ENCODE results near the gene CLCF1. TPM values are rescaled to one million over a fixed set of nuclear protein-coding genes. Genes with fewer than 3 reads are reported as not detected.

Gene CLCF1
- total and polyA plus RNA-seq, 10 of the 15 experiments (the other 5 are each of a cell fraction or from before 2014, with no cell fraction given) = 0.16 to 2.1 (median 0.63) TPM; not detected in 1

DNA sequence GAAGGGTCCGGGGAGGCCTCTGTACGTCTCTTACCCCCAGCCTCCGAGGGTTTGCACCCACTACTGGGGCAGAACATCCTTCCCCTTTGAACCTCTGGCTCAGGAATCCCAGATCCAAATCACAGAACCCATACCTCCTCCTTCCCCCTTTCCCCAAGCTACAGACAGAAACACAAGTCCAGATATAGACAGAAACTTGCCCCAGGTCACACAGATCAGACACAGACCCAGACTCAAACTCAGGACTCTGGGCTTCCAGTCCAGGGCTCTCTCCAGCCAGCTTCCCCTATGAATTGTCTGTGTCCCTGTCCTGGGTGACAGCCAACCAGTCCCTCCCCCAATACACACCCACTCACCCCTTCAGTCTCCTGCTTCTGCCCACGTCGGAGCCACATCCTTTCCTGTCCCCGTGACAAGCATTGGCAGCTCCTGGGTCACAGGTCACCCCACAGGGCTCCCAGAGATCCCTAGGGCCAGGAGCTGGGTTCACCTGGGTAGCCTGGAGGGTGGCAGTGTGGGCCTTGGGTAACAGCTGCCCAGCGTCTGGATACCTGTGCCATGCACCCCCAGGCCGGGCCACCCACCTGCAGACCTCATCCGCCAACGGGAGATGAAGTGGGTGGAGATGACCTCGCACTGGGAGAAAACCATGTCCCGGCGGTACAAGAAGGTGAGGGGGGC lies 31.3 kb upstream of the CLCF1 start (continued):
- TF ChIP-seq, protein P1, sequence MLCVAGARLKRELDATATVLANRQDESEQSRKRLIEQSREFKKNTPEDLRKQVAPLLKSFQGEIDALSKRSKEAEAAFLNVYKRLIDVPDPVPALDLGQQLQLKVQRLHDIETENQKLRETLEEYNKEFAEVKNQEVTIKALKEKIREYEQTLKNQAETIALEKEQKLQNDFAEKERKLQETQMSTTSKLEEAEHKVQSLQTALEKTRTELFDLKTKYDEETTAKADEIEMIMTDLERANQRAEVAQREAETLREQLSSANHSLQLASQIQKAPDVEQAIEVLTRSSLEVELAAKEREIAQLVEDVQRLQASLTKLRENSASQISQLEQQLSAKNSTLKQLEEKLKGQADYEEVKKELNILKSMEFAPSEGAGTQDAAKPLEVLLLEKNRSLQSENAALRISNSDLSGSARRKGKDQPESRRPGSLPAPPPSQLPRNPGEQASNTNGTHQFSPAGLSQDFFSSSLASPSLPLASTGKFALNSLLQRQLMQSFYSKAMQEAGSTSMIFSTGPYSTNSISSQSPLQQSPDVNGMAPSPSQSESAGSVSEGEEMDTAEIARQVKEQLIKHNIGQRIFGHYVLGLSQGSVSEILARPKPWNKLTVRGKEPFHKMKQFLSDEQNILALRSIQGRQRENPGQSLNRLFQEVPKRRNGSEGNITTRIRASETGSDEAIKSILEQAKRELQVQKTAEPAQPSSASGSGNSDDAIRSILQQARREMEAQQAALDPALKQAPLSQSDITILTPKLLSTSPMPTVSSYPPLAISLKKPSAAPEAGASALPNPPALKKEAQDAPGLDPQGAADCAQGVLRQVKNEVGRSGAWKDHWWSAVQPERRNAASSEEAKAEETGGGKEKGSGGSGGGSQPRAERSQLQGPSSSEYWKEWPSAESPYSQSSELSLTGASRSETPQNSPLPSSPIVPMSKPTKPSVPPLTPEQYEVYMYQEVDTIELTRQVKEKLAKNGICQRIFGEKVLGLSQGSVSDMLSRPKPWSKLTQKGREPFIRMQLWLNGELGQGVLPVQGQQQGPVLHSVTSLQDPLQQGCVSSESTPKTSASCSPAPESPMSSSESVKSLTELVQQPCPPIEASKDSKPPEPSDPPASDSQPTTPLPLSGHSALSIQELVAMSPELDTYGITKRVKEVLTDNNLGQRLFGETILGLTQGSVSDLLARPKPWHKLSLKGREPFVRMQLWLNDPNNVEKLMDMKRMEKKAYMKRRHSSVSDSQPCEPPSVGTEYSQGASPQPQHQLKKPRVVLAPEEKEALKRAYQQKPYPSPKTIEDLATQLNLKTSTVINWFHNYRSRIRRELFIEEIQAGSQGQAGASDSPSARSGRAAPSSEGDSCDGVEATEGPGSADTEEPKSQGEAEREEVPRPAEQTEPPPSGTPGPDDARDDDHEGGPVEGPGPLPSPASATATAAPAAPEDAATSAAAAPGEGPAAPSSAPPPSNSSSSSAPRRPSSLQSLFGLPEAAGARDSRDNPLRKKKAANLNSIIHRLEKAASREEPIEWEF (IDR thresholded peaks at IDR 0.05; ENCODE audit: insufficient replicate concordance, low read depth, low read length) = no peak
- no peak for TF ChIP-seq RCOR1 (conservative IDR thresholded peaks at IDR 0.05; ENCODE audit: low read depth, low read length)
- no peak for TF ChIP-seq CHD4 (IDR thresholded peaks at IDR 0.05)
- no peak for TF ChIP-seq POLR2AphosphoS2 (IDR thresholded peaks at IDR 0.05; ENCODE audit: low read depth, low read length)
- TF ChIP-seq BCL11A (IDR thresholded peaks at IDR 0.05; ENCODE audit: low read depth, low read length) = no peak
- no peak for TF ChIP-seq SP1 (IDR thresholded peaks at IDR 0.05; ENCODE audit: low read depth, low read length)
- TF ChIP-seq JUNB (IDR thresholded peaks at IDR 0.05) = no peak
- no peak for TF ChIP-seq MYC (IDR thresholded peaks at IDR 0.05; ENCODE audit: insufficient read depth, insufficient read length, insufficient replicate concordance, low read length, severe bottlenecking)
- no peak for TF ChIP-seq ZZZ3 (IDR thresholded peaks at IDR 0.05; ENCODE audit: control insufficient read depth, insufficient read length, low read depth)
- TF ChIP-seq IRF4 (IDR thresholded peaks at IDR 0.05; ENCODE audit: low read depth, low read length) = no peak
- TF ChIP-seq, protein P2, sequence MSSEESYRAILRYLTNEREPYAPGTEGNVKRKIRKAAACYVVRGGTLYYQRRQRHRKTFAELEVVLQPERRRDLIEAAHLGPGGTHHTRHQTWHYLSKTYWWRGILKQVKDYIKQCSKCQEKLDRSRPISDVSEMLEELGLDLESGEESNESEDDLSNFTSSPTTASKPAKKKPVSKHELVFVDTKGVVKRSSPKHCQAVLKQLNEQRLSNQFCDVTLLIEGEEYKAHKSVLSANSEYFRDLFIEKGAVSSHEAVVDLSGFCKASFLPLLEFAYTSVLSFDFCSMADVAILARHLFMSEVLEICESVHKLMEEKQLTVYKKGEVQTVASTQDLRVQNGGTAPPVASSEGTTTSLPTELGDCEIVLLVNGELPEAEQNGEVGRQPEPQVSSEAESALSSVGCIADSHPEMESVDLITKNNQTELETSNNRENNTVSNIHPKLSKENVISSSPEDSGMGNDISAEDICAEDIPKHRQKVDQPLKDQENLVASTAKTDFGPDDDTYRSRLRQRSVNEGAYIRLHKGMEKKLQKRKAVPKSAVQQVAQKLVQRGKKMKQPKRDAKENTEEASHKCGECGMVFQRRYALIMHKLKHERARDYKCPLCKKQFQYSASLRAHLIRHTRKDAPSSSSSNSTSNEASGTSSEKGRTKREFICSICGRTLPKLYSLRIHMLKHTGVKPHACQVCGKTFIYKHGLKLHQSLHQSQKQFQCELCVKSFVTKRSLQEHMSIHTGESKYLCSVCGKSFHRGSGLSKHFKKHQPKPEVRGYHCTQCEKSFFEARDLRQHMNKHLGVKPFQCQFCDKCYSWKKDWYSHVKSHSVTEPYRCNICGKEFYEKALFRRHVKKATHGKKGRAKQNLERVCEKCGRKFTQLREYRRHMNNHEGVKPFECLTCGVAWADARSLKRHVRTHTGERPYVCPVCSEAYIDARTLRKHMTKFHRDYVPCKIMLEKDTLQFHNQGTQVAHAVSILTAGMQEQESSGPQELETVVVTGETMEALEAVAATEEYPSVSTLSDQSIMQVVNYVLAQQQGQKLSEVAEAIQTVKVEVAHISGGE (CRISPR knock-in tag; IDR thresholded peaks at IDR 0.05) = no peak
- TF ChIP-seq ZNF274 (IDR thresholded peaks at IDR 0.05; ENCODE audit: insufficient read depth, insufficient read length) = no peak
- TF ChIP-seq HDGF (IDR thresholded peaks at IDR 0.05) = 0 out of 2 replicates have a peak, but pooled peaks have one; percentile 52
- no peak for TF ChIP-seq SUPT20H (IDR thresholded peaks at IDR 0.05; ENCODE audit: borderline replicate concordance, control insufficient read depth, low read depth, low read length)
- TF ChIP-seq SRF (IDR thresholded peaks at IDR 0.05; ENCODE audit: low read depth in 2 of 2, low read length in 2 of 2) = no peak
- no peak for TF ChIP-seq TBL1XR1 (IDR thresholded peaks at IDR 0.05; ENCODE audit: low read depth, low read length)
- TF ChIP-seq, protein P3, sequence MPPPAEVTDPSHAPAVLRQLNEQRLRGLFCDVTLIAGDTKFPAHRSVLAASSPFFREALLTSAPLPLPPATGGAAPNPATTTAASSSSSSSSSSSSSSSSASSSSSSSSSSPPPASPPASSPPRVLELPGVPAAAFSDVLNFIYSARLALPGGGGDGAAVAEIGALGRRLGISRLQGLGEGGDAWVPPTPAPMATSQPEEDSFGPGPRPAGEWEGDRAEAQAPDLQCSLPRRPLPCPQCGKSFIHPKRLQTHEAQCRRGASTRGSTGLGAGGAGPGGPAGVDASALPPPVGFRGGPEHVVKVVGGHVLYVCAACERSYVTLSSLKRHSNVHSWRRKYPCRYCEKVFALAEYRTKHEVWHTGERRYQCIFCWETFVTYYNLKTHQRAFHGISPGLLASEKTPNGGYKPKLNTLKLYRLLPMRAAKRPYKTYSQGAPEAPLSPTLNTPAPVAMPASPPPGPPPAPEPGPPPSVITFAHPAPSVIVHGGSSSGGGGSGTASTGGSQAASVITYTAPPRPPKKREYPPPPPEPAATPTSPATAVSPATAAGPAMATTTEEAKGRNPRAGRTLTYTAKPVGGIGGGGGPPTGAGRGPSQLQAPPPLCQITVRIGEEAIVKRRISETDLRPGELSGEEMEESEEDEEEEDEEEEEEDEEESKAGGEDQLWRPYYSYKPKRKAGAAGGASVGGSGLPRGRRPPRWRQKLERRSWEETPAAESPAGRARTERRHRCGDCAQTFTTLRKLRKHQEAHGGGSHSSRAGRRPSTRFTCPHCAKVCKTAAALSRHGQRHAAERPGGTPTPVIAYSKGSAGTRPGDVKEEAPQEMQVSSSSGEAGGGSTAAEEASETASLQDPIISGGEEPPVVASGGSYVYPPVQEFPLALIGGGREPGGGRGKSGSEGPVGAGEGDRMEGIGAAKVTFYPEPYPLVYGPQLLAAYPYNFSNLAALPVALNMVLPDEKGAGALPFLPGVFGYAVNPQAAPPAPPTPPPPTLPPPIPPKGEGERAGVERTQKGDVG (CRISPR knock-in tag; IDR thresholded peaks at IDR 0.05) = no peak
- no peak for TF ChIP-seq WRNIP1 (IDR thresholded peaks at IDR 0.05; ENCODE audit: borderline replicate concordance, low read depth, low read length)
- no peak for TF ChIP-seq NFIC (IDR thresholded peaks at IDR 0.05; ENCODE audit: low read depth, low read length)
